Calu3 (cell line): Measurements from ENCODE around the gene PDE10A. TPM values are rescaled to one million over a fixed set of nuclear protein-coding genes. Genes with fewer than 3 reads are reported as not detected.
"Not testable (repeated sequence)": the region's sequence is repeated elsewhere in the genome, so short reads cannot be mapped to it uniquely, and the experiment has no call there.

Experiments used
- BruUV-seq: library from RNA; stranded (reverse); fragments of 400-500 nt; replicated peaks from 2 replicates; lab custom pipeline; 2021; lab: Mats Ljungman, UMichigan
- CTCF ChIA-PET: fragments of 300-600 bp; sonication (Branson Sonifier 250); formaldehyde crosslinking; loops from one replicate; lab custom pipeline; 2022; ENCODE audit warnings: antibody characterized with exemption; lab: Charles Lee
- DNase-seq: peaks from one replicate; pipeline ENCODE4 v3.0.0; 2022
- H3K27ac Mint-ChIP-seq: one replicate; pipeline ENCODE4 v1.8.0; 2022; ENCODE audit warnings: mixed read lengths; ENCODE audit not compliant: unreplicated experiment
- H3K27me3 Mint-ChIP-seq: one replicate; pipeline ENCODE4 v1.8.0; 2022; ENCODE audit warnings: mixed read lengths; ENCODE audit not compliant: unreplicated experiment
- H3K36me3 Mint-ChIP-seq: one replicate; pipeline ENCODE4 v1.8.0; 2022; ENCODE audit warnings: mild to moderate bottlenecking, moderate library complexity, mixed read lengths; ENCODE audit not compliant: insufficient read depth, unreplicated experiment
- H3K4me1 Mint-ChIP-seq: one replicate; pipeline ENCODE4 v1.8.0; 2022; ENCODE audit warnings: mild to moderate bottlenecking, low read depth, mixed read lengths; ENCODE audit not compliant: unreplicated experiment
- H3K4me3 Mint-ChIP-seq: one replicate; pipeline ENCODE4 v1.8.0; 2022; ENCODE audit warnings: mild to moderate bottlenecking, low read depth, moderate library complexity, mixed read lengths; ENCODE audit not compliant: unreplicated experiment
- H3K9me3 Mint-ChIP-seq: one replicate; pipeline ENCODE4 v1.8.0; 2022; ENCODE audit warnings: low read depth, mixed read lengths; ENCODE audit not compliant: unreplicated experiment
- intact Hi-C: fragments of 100-400 bp; cut with micrococcal nuclease; formaldehyde crosslinking; loops from one replicate; pipeline ENCODE4 v1.10.0; 2022; ENCODE audit not compliant: unreplicated experiment
- total RNA-seq: library from RNA; stranded (reverse); gene quantifications from 2 replicates; pipeline ENCODE4 v1.2.3, GENCODE V29; 2022
- TF ChIP-seq, protein P1 (sequence below): fragments of 200-600 bp; IDR thresholded peaks from one replicate; pipeline ENCODE4 v1.8.0; 2022; ENCODE audit warnings: antibody characterized with exemption; ENCODE audit not compliant: unreplicated experiment

PDE10A gene
- total RNA-seq, 1 experiment from 2014 or later, result 22.5 TPM

GRCh38 chr6:165556116-165556843 lies 106.8 kb downstream of the PDE10A start:
- H3K27me3 Mint-ChIP-seq, result no peaks in the 10 kb centered on the region
- H3K9me3 Mint-ChIP-seq, result peaks cover 8% of the 10 kb centered on the region
- DNase-seq, result peak; percentile 46
- peaks cover 47% of the 10 kb centered on the region for H3K4me1 Mint-ChIP-seq
- CTCF ChIA-PET, result interaction anchor here (0.8 kb wide), 1 partner anchor 10 kb away, joined by 5 read pairs; no protein-coding TSS in a partner anchor
- H3K4me3 Mint-ChIP-seq, result peak overlapping the region; percentile 54
- H3K36me3 Mint-ChIP-seq, result no peaks in the 10 kb centered on the region
- BruUV-seq, result no TSS peak
- intact Hi-C loops, result loop anchor here (1.0 to 5.0 kb wide), 4 partner anchors 15 to 559 kb away; no protein-coding TSS in a partner anchor
- TF ChIP-seq, protein P1, sequence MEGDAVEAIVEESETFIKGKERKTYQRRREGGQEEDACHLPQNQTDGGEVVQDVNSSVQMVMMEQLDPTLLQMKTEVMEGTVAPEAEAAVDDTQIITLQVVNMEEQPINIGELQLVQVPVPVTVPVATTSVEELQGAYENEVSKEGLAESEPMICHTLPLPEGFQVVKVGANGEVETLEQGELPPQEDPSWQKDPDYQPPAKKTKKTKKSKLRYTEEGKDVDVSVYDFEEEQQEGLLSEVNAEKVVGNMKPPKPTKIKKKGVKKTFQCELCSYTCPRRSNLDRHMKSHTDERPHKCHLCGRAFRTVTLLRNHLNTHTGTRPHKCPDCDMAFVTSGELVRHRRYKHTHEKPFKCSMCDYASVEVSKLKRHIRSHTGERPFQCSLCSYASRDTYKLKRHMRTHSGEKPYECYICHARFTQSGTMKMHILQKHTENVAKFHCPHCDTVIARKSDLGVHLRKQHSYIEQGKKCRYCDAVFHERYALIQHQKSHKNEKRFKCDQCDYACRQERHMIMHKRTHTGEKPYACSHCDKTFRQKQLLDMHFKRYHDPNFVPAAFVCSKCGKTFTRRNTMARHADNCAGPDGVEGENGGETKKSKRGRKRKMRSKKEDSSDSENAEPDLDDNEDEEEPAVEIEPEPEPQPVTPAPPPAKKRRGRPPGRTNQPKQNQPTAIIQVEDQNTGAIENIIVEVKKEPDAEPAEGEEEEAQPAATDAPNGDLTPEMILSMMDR, result no peak
- H3K27ac Mint-ChIP-seq, result peak overlapping the region; percentile 42

DNA sequence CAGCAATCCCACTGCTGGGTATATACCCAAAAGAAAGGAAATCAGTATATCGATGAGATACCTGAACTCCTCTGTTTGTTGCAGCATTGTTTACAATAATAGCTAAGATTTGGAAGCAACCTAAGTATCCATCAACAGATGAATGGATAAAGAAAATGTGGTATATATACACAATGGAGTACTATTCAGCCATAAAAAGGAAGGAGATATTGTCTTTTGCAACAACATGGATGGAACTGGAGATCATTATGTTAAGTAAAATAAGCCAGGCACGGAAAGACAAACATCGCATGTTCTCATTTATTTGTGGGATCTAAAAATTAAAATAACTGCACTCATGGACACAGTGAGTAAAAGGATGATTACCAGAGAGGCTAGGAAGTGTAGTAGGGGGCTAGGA lies 108.4 kb downstream of the PDE10A start:
- CTCF ChIA-PET, H3K36me3 Mint-ChIP-seq, H3K4me3 Mint-ChIP-seq, H3K27me3 Mint-ChIP-seq, BruUV-seq, DNase-seq, H3K9me3 Mint-ChIP-seq, H3K27ac Mint-ChIP-seq: not testable (repeated sequence)
- intact Hi-C loops, result loop anchor here (5.0 kb wide), 3 partner anchors 163 to 557 kb away; no protein-coding TSS in a partner anchor
- peaks cover 58% of the 10 kb centered on the region for H3K4me1 Mint-ChIP-seq

- BruUV-seq, result no TSS peak
- peaks cover 2% of the 10 kb centered on the region for H3K9me3 Mint-ChIP-seq
- TF ChIP-seq, protein P1, result no peak
- H3K27ac Mint-ChIP-seq, result peak overlapping the region; percentile 69
- peak overlapping the region; percentile 21 for H3K4me3 Mint-ChIP-seq
- peak; percentile 43 for DNase-seq
- intact Hi-C loops, result loop anchor here (2.0 to 5.0 kb wide), 2 partner anchors 111 to 295 kb away; no protein-coding TSS in a partner anchor
- H3K4me1 Mint-ChIP-seq, result peaks cover 71% of the 10 kb centered on the region
- no peaks in the 10 kb centered on the region for H3K27me3 Mint-ChIP-seq
- no peaks in the 10 kb centered on the region for H3K36me3 Mint-ChIP-seq
- CTCF ChIA-PET, result no interaction called here
Observed at GRCh38 chr6:165552248-165552736, 110.7 kb downstream of the PDE10A start.

GRCh38 chr6:165551828-165552227 lies 111.2 kb downstream of the PDE10A start:
- Mint-ChIP-seq H3K36me3 (no peaks in the 10 kb centered on the region), H3K27me3 (no peaks in the 10 kb centered on the region), H3K27ac (peak overlapping the region; percentile 69), H3K9me3 (peaks cover 2% of the 10 kb centered on the region), H3K4me1 (peaks cover 75% of the 10 kb centered on the region), H3K4me3 (peak overlapping the region; percentile 21)
- DNase-seq, result no peak
- TF ChIP-seq, protein P1, result no peak
- intact Hi-C loops, result loop anchor here (2.0 to 5.0 kb wide), 2 partner anchors 111 to 295 kb away; no protein-coding TSS in a partner anchor
- CTCF ChIA-PET, result interaction anchor here (0.6 to 0.8 kb wide), 3 partner anchors 47 to 307 kb away, joined by 3 read pairs; no protein-coding TSS in a partner anchor
- BruUV-seq, result no TSS peak
